ENCODE results near the gene PDLIM7. TPM values are rescaled to one million over a fixed set of nuclear protein-coding genes. Genes with fewer than 3 reads are reported as not detected.

Gene PDLIM7
- total RNA-seq, 1 donor from 2014 or later: 38.7 TPM

DNA sequence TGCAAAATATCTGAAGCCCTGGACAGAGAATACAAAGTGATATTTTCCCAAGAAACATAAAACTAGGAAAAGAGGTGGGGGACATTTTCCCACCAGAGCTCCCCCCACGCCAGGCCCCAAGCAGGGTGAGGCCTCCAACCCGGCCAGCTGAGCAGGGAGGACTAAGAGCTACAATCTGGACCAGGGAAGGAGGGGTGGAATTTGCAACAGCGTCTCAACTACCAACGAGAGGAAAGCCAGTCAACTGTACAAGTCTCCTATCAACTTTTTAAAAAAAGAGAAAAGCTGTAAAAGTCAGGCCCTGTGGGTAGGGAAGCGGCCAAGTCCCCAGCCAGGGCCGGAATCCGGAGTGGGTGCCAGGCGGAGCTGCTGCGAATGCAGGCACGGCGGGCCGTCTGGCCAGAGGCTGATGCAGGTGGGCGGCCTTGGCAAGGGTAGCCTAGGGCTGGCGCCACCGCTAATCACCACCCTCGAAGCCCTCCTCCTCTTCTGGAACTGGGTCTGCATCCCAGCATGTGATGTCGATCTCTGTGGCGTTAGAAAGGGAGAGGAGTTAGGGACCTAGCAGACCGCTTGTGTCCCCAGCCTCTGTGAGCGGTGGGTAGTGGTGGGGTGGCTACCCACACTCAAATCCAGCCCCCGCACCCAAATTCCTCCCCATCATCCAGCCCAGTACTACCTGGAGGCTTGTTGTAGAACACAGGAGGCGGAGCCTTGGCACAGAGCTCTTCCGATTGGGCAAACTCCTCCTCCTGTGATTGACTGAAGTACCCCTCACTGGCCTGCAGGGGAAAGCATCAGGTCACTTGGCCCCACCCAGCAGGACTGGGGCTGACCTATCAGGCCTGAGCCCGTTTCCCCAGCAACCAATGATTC, 40.2 kb downstream of the PDLIM7 start:
- Mint-ChIP-seq H3K4me3 (peak overlapping the region; percentile 78), H3K9me3 (no peaks in the 10 kb centered on the region), H3K27ac (peak overlapping the region; percentile 69), H3K4me1 (peaks cover 46% of the 10 kb centered on the region), H3K27me3 (ENCODE audit: insufficient read depth, low read depth) (peaks cover 17% of the 10 kb centered on the region), H3K36me3 (peaks cover 15% of the 10 kb centered on the region)
- Histone ChIP-seq H3K79me2 (ENCODE audit: low read depth) (peaks cover 11% of the 10 kb centered on the region), H3F3A (ENCODE audit: low read depth) (peaks cover 75% of the 10 kb centered on the region), H3K4me2 (no peak overlapping the region), H3K27me3 (no peaks in the 10 kb centered on the region), H3K27ac (no peak overlapping the region), H2AFZ (replicated peaks) (no peak overlapping the region), H3K9me3 (ENCODE audit: low read depth) (no peaks in the 10 kb centered on the region), H3K4me1 (peaks cover 14% of the 10 kb centered on the region), H3K4me3 (no peak overlapping the region), H3K36me3 (peaks cover 4% of the 10 kb centered on the region), H4K20me1 (ENCODE audit: low read depth) (peaks cover 69% of the 10 kb centered on the region), H3K9ac (no peak overlapping the region)
- TF ChIP-seq, protein P1, sequence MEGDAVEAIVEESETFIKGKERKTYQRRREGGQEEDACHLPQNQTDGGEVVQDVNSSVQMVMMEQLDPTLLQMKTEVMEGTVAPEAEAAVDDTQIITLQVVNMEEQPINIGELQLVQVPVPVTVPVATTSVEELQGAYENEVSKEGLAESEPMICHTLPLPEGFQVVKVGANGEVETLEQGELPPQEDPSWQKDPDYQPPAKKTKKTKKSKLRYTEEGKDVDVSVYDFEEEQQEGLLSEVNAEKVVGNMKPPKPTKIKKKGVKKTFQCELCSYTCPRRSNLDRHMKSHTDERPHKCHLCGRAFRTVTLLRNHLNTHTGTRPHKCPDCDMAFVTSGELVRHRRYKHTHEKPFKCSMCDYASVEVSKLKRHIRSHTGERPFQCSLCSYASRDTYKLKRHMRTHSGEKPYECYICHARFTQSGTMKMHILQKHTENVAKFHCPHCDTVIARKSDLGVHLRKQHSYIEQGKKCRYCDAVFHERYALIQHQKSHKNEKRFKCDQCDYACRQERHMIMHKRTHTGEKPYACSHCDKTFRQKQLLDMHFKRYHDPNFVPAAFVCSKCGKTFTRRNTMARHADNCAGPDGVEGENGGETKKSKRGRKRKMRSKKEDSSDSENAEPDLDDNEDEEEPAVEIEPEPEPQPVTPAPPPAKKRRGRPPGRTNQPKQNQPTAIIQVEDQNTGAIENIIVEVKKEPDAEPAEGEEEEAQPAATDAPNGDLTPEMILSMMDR (IDR thresholded peaks at IDR 0.05): peak; percentile 59
- no peak for TF ChIP-seq EZH2phosphoT487 (IDR thresholded peaks at IDR 0.05)
- peak; percentile 99 for DNase-seq (ENCODE audit: low spot score)

DNA sequence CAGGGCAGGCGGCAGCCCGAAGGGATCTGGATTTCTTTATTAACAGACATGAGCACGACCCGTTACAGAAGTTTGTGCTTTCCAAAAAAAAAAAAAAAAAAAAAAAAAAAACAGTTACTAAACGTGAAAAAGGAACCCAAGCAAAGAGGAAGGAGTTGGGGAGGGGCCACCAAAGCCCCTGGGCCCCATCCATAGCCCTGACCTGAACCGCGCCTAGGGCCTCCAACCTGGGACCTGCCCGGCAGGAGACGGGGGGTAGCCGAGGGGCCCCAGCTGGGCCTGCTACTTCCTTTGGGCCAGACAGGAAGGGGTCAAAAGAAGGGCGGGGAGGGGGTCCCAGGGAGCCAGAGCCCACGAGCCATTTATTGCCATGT, 40.8 kb downstream of the PDLIM7 start:
- H3K9ac ChIP-seq: no peak overlapping the region
- peaks cover 75% of the 10 kb centered on the region for H3F3A ChIP-seq (ENCODE audit: low read depth)
- TF ChIP-seq, protein P1 (IDR thresholded peaks at IDR 0.05): no peak
- TF ChIP-seq EZH2 (IDR thresholded peaks at IDR 0.05): no peak
- TF ChIP-seq EZH2phosphoT487 (IDR thresholded peaks at IDR 0.05): no peak
- H3K4me1 ChIP-seq: peaks cover 14% of the 10 kb centered on the region
- peaks cover 11% of the 10 kb centered on the region for H3K79me2 ChIP-seq (ENCODE audit: low read depth)
- no peak for DNase-seq (ENCODE audit: low spot score)
- Mint-ChIP-seq H3K27me3 (ENCODE audit: insufficient read depth, low read depth) (peaks cover 20% of the 10 kb centered on the region), H3K4me1 (peaks cover 49% of the 10 kb centered on the region), H3K4me3 (peak overlapping the region; percentile 84), H3K9me3 (no peaks in the 10 kb centered on the region), H3K36me3 (peaks cover 15% of the 10 kb centered on the region), H3K27ac (no peak overlapping the region)
- no peak overlapping the region for H3K27ac ChIP-seq
- H3K27me3 ChIP-seq: no peaks in the 10 kb centered on the region
- H3K4me3 ChIP-seq: no peak overlapping the region
- peaks cover 4% of the 10 kb centered on the region for H3K36me3 ChIP-seq
- H4K20me1 ChIP-seq (ENCODE audit: low read depth): peaks cover 63% of the 10 kb centered on the region
- H3K4me2 ChIP-seq: no peak overlapping the region
- H3K9me3 ChIP-seq (ENCODE audit: low read depth): no peaks in the 10 kb centered on the region
- no peak overlapping the region for H2AFZ ChIP-seq (replicated peaks)

DNA sequence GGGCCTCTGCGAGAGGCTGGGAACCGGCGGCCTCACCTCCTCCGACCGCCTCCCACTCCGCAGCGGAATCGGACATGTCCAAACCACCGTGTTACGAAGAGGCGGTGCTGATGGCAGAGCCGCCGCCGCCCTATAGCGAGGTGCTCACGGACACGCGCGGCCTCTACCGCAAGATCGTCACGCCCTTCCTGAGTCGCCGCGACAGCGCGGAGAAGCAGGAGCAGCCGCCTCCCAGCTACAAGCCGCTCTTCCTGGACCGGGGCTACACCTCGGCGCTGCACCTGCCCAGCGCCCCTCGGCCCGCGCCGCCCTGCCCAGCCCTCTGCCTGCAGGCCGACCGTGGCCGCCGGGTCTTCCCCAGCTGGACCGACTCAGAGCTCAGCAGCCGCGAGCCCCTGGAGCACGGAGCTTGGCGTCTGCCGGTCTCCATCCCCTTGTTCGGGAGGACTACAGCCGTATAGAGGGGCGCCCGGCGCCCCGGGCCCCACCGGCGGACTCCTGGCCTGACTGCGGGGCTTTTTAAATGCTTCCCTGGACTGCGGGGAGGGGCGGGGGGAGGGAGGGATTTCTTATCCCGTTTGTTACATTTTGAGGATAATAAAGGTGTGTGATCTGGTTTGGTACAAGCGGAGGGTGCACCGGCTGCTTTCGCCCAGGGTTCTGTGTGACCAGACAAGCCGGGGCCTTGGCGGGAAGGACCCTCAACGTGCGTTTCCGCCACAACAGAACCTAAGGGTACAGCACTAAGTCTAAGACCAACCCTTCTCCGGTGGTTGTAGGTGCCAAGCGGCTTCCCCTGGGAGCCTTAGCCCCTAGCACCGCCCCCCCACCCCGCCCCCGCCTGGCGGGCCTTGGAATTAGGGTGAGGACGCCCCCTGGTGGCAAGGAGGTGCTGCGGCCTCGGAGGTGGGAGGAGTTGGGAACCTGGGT, 41.5 kb downstream of the PDLIM7 start:
- Mint-ChIP-seq H3K27me3 (ENCODE audit: insufficient read depth, low read depth) (peaks cover 20% of the 10 kb centered on the region), H3K27ac (peak overlapping the region; percentile 82), H3K36me3 (peaks cover 11% of the 10 kb centered on the region), H3K9me3 (no peaks in the 10 kb centered on the region), H3K4me3 (peak overlapping the region; percentile 84), H3K4me1 (peaks cover 46% of the 10 kb centered on the region)
- H3K4me3 ChIP-seq: peak overlapping the region; percentile 57
- peaks cover 11% of the 10 kb centered on the region for H3K79me2 ChIP-seq (ENCODE audit: low read depth)
- H2AFZ ChIP-seq (replicated peaks): no peak overlapping the region
- H3K9ac ChIP-seq: no peak overlapping the region
- DNase-seq (ENCODE audit: low spot score): peak; percentile 96
- TF ChIP-seq EZH2phosphoT487 (IDR thresholded peaks at IDR 0.05): no peak
- TF ChIP-seq, protein P1 (IDR thresholded peaks at IDR 0.05): peak; percentile 98
- peak overlapping the region; percentile 10 for H3K27ac ChIP-seq
- H3F3A ChIP-seq (ENCODE audit: low read depth): peaks cover 71% of the 10 kb centered on the region
- H4K20me1 ChIP-seq (ENCODE audit: low read depth): peaks cover 59% of the 10 kb centered on the region
- no peaks in the 10 kb centered on the region for H3K27me3 ChIP-seq
- H3K36me3 ChIP-seq: peaks cover 4% of the 10 kb centered on the region
- H3K4me2 ChIP-seq: peak overlapping the region; percentile 84
- peaks cover 14% of the 10 kb centered on the region for H3K4me1 ChIP-seq
- H3K9me3 ChIP-seq (ENCODE audit: low read depth): no peaks in the 10 kb centered on the region
